ENCODE results near the gene GMDS. TPM values are rescaled to one million over a fixed set of nuclear protein-coding genes. Genes with fewer than 3 reads are reported as not detected.

The GMDS gene
- total RNA-seq, 1 experiment from 2014 or later: 35.0 TPM

- CTCF ChIA-PET: interaction anchor here (1.2 to 1.5 kb wide), 3 partner anchors 10 to 68 kb away, joined by 3 to 6 read pairs (median 4); no protein-coding TSS in a partner anchor
- DNase-seq (ENCODE audit: low spot score): no peak
Measured at GRCh38 chr6:2140438-2141128, 104.8 kb downstream of the GMDS start.

GRCh38 chr6:2135401-2135800 is 110.0 kb downstream of the GMDS start:
- H3K9me3 Mint-ChIP-seq: no peaks in the 10 kb centered on the region
- no peaks in the 10 kb centered on the region for H3K27me3 Mint-ChIP-seq (ENCODE audit: low read depth)
- CTCF ChIA-PET: no interaction called here

More at GRCh38 chr6:2140438-2141128, 104.8 kb downstream of the GMDS start:
- TF ChIP-seq AR (CRISPR knock-in tag; IDR thresholded peaks at IDR 0.05): no peak
- TF ChIP-seq TCF7 (CRISPR knock-in tag; IDR thresholded peaks at IDR 0.05; ENCODE audit: low read depth): no peak
- TF ChIP-seq MAX (CRISPR knock-in tag; IDR thresholded peaks at IDR 0.05): 0 out of 2 replicates have a peak, but pooled peaks have one; percentile 22
- TF ChIP-seq ZSCAN18 (CRISPR knock-in tag; IDR thresholded peaks at IDR 0.05): no peak
- TF ChIP-seq TEAD1 (CRISPR knock-in tag; IDR thresholded peaks at IDR 0.05): peak; percentile 25; the same call in 1 of the 2 replicates
- Mint-ChIP-seq H3K9me3 (no peaks in the 10 kb centered on the region; the same call in 1 of the 2 replicates), H3K4me1 (peaks cover 34% of the 10 kb centered on the region), H3K4me3 (no peak overlapping the region), H3K27ac (peak overlapping the region; percentile 87), H3K36me3 (no peaks in the 10 kb centered on the region), H3K27me3 (ENCODE audit: low read depth) (no peaks in the 10 kb centered on the region)
- POLR2A ChIA-PET: interaction anchor here (0.6 kb wide), 1 partner anchor 159 kb away, joined by 3 read pairs; no protein-coding TSS in a partner anchor
- peak; percentile 75 for ATAC-seq

More at GRCh38 chr6:2135401-2135800, 110.0 kb downstream of the GMDS start:
- H3K4me3 Mint-ChIP-seq: no peak overlapping the region
- DNase-seq (ENCODE audit: low spot score) (no peak), ATAC-seq (no peak)
- POLR2A ChIA-PET: no interaction called here
- no peak overlapping the region for H3K27ac Mint-ChIP-seq
- no peak for TF ChIP-seq TEAD4 (CRISPR knock-in tag; IDR thresholded peaks at IDR 0.05)
- TF ChIP-seq NFYB (CRISPR knock-in tag; conservative IDR thresholded peaks at IDR 0.05; ENCODE audit: low read depth): no peak
- TF ChIP-seq FOXP4 (CRISPR knock-in tag; IDR thresholded peaks at IDR 0.05): no peak
- no peak for TF ChIP-seq CREB1 (CRISPR knock-in tag; IDR thresholded peaks at IDR 0.05)
- no peak for TF ChIP-seq AFF4 (CRISPR knock-in tag; IDR thresholded peaks at IDR 0.05; ENCODE audit: borderline replicate concordance)
- TF ChIP-seq GTF2I (CRISPR knock-in tag; conservative IDR thresholded peaks at IDR 0.05): no peak
- no peak for TF ChIP-seq ETV6 (CRISPR knock-in tag; IDR thresholded peaks at IDR 0.05)
- no peak for TF ChIP-seq ZBTB43 (CRISPR knock-in tag; IDR thresholded peaks at IDR 0.05)
- no peak for TF ChIP-seq ZNF416 (CRISPR knock-in tag; IDR thresholded peaks at IDR 0.05)
- no peak for TF ChIP-seq ZNF263 (CRISPR knock-in tag; IDR thresholded peaks at IDR 0.05; ENCODE audit: low read depth)
- no peak for TF ChIP-seq ZNF138 (CRISPR knock-in tag; conservative IDR thresholded peaks at IDR 0.05)
- H3K4me1 Mint-ChIP-seq: peaks cover 24% of the 10 kb centered on the region
- no peaks in the 10 kb centered on the region for H3K36me3 Mint-ChIP-seq

All from WTC11 (cell line).